ENCODE measurements around the gene ROS1.

DNA sequence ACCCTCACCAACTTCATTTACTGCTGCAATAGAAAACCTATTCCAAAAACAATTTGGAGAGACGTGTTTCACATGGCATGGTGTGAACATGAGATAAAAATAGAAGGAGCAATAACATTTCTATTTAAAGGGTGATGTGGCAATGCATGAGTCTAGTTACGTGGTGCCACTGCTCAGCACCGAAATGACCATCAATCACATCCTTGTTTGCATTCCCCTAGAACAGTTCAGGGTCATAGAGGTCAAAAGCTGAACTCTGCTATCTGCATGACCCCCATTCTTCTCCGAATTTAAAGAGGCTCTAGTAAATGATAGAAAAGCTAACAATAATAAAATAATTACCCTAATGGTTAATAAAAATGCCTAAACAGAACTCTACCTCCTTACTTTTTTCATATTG, 29.5 kb downstream of the ROS1 start:
- TF ChIP-seq POLR2AphosphoS5 (IDR thresholded peaks at IDR 0.05; ENCODE audit: low read length), result no peak
- no peak for TF ChIP-seq CHD1 (IDR thresholded peaks at IDR 0.05; ENCODE audit: low read depth, low read length)
- TF ChIP-seq PML (IDR thresholded peaks at IDR 0.05; ENCODE audit: low read length), result no peak
- TF ChIP-seq ZBED1 (IDR thresholded peaks at IDR 0.05; ENCODE audit: borderline replicate concordance), result no peak
- TF ChIP-seq POLR2A (IDR thresholded peaks at IDR 0.05; ENCODE audit: low read depth, low read length), result no peak
- TF ChIP-seq SP1 (IDR thresholded peaks at IDR 0.05; ENCODE audit: low read depth, low read length), result no peak
- TF ChIP-seq, protein P1, sequence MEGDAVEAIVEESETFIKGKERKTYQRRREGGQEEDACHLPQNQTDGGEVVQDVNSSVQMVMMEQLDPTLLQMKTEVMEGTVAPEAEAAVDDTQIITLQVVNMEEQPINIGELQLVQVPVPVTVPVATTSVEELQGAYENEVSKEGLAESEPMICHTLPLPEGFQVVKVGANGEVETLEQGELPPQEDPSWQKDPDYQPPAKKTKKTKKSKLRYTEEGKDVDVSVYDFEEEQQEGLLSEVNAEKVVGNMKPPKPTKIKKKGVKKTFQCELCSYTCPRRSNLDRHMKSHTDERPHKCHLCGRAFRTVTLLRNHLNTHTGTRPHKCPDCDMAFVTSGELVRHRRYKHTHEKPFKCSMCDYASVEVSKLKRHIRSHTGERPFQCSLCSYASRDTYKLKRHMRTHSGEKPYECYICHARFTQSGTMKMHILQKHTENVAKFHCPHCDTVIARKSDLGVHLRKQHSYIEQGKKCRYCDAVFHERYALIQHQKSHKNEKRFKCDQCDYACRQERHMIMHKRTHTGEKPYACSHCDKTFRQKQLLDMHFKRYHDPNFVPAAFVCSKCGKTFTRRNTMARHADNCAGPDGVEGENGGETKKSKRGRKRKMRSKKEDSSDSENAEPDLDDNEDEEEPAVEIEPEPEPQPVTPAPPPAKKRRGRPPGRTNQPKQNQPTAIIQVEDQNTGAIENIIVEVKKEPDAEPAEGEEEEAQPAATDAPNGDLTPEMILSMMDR (IDR thresholded peaks at IDR 0.05 in 2 of 3, conservative IDR thresholded peaks at IDR 0.05 in 1 of 3; ENCODE audit: control insufficient read depth in 2 of 3, extremely low read depth in 1 of 3, insufficient read depth in 1 of 3, low read depth in 3 of 3, low read length in 3 of 3), result no peak
- TF ChIP-seq, protein P2, sequence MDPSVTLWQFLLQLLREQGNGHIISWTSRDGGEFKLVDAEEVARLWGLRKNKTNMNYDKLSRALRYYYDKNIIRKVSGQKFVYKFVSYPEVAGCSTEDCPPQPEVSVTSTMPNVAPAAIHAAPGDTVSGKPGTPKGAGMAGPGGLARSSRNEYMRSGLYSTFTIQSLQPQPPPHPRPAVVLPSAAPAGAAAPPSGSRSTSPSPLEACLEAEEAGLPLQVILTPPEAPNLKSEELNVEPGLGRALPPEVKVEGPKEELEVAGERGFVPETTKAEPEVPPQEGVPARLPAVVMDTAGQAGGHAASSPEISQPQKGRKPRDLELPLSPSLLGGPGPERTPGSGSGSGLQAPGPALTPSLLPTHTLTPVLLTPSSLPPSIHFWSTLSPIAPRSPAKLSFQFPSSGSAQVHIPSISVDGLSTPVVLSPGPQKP (IDR thresholded peaks at IDR 0.05; ENCODE audit: low read depth, low read length), result no peak
- no peak for TF ChIP-seq ESRRA (IDR thresholded peaks at IDR 0.05; ENCODE audit: low read length)

Measured in GM12878 (cell line).